ENCODE measurements around the gene LMBR1L.

LMBR1L gene

DNA sequence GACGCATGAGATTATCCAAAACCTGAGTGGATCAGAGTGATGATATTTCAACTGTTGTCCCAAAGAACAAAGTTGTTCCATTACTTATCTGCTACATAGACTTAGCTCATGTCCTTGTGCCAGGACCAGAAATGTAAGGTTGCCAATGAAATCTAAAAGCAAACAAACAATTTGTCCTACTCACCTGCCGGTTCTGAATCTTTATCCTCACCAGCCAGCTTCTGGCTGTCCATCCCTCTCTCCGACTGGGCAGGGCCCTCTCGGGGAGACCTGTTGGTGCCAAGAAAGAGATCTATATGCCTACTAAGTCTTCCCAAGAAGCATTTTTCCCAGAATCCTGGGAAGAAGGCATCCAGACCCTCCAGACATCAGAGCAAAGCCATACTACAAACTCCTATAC lies 55.6 kb downstream of the LMBR1L start (continued):
- TF ChIP-seq ZNF155 (tag by site-specific recombination; IDR thresholded peaks at IDR 0.05) (no peak), ZNF112 (tag by site-specific recombination; IDR thresholded peaks at IDR 0.05) (no peak), IKZF3 (tag by site-specific recombination; IDR thresholded peaks at IDR 0.05) (no peak), WT1 (tag by site-specific recombination; IDR thresholded peaks at IDR 0.05) (no peak), ZNF324 (tag by site-specific recombination; IDR thresholded peaks at IDR 0.05) (no peak), ZNF843 (tag by site-specific recombination; IDR thresholded peaks at IDR 0.05) (no peak), ZFHX2 (tag by site-specific recombination; conservative IDR thresholded peaks at IDR 0.05) (no peak)

DNA sequence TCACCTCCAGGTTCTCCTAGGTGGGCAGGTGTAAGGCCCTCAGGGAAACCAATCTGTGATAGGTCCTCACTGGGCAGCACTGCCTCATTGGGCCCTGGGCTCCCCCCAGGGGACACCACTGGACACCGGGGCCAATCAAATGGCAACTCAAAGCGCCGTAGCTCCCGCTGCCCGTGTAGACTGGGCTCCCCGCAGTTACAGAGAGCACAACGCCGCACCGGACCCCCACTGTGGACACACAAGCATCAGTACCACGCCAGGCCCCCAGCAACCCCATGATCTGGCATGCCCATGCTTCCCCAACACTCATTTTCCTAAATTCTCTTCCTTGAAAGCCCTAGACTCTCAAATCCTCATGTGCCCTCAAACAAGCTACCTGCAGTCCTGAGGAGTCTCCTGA lies 56.1 kb downstream of the LMBR1L start:
- Histone ChIP-seq H3K27ac (ENCODE audit: extremely low read depth, low read depth, low read length) (no peak overlapping the region), H3K4me3 (ENCODE audit: low read depth, low read length) (no peak overlapping the region), H3K9me3 (ENCODE audit: control insufficient read depth, insufficient read depth, low read depth, low read length) (no peaks in the 10 kb centered on the region), H3K4me1 (ENCODE audit: control insufficient read depth, insufficient read depth, low read length) (peaks cover 11% of the 10 kb centered on the region), H3K36me3 (ENCODE audit: control insufficient read depth in 2 of 2, insufficient read depth in 1 of 2, low read length in 2 of 2) (peaks cover 33 to 64% of the 10 kb centered on the region in 2 experiments)
- ChIA-PET POLR2A (no interaction called here), CTCF (interaction anchor here (0.6 to 2.4 kb wide), 7 partner anchors 9 to 59 kb away, joined by 3 to 18 read pairs (median 4); no protein-coding TSS in a partner anchor)
- TF ChIP-seq ZNF677 (tag by site-specific recombination; IDR thresholded peaks at IDR 0.05) (no peak), ZNF501 (tag by site-specific recombination; IDR thresholded peaks at IDR 0.05) (no peak), ZNF146 (tag by site-specific recombination; IDR thresholded peaks at IDR 0.05) (no peak), SP3 (tag by site-specific recombination; IDR thresholded peaks at IDR 0.05) (no peak), SETDB1 (IDR thresholded peaks at IDR 0.05; ENCODE audit: insufficient read length, low read length) (no peak), HIC1 (tag by site-specific recombination; IDR thresholded peaks at IDR 0.05) (no peak), SP2 (tag by site-specific recombination; IDR thresholded peaks at IDR 0.05) (no peak), BCL11A (tag by site-specific recombination; IDR thresholded peaks at IDR 0.05; ENCODE audit: low read depth) (no peak), ZNF777 (tag by site-specific recombination; IDR thresholded peaks at IDR 0.05; ENCODE audit: borderline replicate concordance) (no peak), ZNF138 (tag by site-specific recombination; IDR thresholded peaks at IDR 0.05; ENCODE audit: borderline replicate concordance) (no peak), ZNF600 (tag by site-specific recombination; IDR thresholded peaks at IDR 0.05) (no peak), ZNF341 (tag by site-specific recombination; IDR thresholded peaks at IDR 0.05; ENCODE audit: low read depth) (no peak)
- TF ChIP-seq, protein P1, sequence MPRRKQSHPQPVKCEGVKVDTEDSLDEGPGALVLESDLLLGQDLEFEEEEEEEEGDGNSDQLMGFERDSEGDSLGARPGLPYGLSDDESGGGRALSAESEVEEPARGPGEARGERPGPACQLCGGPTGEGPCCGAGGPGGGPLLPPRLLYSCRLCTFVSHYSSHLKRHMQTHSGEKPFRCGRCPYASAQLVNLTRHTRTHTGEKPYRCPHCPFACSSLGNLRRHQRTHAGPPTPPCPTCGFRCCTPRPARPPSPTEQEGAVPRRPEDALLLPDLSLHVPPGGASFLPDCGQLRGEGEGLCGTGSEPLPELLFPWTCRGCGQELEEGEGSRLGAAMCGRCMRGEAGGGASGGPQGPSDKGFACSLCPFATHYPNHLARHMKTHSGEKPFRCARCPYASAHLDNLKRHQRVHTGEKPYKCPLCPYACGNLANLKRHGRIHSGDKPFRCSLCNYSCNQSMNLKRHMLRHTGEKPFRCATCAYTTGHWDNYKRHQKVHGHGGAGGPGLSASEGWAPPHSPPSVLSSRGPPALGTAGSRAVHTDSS (tag by site-specific recombination; IDR thresholded peaks at IDR 0.05) = no peak
- TF ChIP-seq, protein P2, sequence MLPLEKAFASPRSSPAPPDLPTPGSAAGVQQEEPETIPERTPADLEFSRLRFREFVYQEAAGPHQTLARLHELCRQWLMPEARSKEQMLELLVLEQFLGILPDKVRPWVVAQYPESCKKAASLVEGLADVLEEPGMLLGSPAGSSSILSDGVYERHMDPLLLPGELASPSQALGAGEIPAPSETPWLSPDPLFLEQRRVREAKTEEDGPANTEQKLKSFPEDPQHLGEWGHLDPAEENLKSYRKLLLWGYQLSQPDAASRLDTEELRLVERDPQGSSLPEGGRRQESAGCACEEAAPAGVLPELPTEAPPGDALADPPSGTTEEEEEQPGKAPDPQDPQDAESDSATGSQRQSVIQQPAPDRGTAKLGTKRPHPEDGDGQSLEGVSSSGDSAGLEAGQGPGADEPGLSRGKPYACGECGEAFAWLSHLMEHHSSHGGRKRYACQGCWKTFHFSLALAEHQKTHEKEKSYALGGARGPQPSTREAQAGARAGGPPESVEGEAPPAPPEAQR (tag by site-specific recombination; IDR thresholded peaks at IDR 0.05) = no peak
- TF ChIP-seq, protein P3, sequence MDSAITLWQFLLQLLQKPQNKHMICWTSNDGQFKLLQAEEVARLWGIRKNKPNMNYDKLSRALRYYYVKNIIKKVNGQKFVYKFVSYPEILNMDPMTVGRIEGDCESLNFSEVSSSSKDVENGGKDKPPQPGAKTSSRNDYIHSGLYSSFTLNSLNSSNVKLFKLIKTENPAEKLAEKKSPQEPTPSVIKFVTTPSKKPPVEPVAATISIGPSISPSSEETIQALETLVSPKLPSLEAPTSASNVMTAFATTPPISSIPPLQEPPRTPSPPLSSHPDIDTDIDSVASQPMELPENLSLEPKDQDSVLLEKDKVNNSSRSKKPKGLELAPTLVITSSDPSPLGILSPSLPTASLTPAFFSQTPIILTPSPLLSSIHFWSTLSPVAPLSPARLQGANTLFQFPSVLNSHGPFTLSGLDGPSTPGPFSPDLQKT (IDR thresholded peaks at IDR 0.05; ENCODE audit: borderline replicate concordance, low read depth, low read length) = no peak
- TF ChIP-seq, protein P4, sequence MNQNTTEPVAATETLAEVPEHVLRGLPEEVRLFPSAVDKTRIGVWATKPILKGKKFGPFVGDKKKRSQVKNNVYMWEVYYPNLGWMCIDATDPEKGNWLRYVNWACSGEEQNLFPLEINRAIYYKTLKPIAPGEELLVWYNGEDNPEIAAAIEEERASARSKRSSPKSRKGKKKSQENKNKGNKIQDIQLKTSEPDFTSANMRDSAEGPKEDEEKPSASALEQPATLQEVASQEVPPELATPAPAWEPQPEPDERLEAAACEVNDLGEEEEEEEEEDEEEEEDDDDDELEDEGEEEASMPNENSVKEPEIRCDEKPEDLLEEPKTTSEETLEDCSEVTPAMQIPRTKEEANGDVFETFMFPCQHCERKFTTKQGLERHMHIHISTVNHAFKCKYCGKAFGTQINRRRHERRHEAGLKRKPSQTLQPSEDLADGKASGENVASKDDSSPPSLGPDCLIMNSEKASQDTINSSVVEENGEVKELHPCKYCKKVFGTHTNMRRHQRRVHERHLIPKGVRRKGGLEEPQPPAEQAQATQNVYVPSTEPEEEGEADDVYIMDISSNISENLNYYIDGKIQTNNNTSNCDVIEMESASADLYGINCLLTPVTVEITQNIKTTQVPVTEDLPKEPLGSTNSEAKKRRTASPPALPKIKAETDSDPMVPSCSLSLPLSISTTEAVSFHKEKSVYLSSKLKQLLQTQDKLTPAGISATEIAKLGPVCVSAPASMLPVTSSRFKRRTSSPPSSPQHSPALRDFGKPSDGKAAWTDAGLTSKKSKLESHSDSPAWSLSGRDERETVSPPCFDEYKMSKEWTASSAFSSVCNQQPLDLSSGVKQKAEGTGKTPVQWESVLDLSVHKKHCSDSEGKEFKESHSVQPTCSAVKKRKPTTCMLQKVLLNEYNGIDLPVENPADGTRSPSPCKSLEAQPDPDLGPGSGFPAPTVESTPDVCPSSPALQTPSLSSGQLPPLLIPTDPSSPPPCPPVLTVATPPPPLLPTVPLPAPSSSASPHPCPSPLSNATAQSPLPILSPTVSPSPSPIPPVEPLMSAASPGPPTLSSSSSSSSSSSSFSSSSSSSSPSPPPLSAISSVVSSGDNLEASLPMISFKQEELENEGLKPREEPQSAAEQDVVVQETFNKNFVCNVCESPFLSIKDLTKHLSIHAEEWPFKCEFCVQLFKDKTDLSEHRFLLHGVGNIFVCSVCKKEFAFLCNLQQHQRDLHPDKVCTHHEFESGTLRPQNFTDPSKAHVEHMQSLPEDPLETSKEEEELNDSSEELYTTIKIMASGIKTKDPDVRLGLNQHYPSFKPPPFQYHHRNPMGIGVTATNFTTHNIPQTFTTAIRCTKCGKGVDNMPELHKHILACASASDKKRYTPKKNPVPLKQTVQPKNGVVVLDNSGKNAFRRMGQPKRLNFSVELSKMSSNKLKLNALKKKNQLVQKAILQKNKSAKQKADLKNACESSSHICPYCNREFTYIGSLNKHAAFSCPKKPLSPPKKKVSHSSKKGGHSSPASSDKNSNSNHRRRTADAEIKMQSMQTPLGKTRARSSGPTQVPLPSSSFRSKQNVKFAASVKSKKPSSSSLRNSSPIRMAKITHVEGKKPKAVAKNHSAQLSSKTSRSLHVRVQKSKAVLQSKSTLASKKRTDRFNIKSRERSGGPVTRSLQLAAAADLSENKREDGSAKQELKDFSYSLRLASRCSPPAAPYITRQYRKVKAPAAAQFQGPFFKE (tag by site-specific recombination; IDR thresholded peaks at IDR 0.05; ENCODE audit: borderline replicate concordance) = no peak
